Measurements from ENCODE around the gene SLC47A2.

Gene SLC47A2

GRCh38 chr17:19747159-19747719 lies 30.9 kb upstream of the SLC47A2 start:
- TF ChIP-seq POLR2AphosphoS5 (IDR thresholded peaks at IDR 0.05; ENCODE audit: low read depth, low read length) (no peak), SIN3A (IDR thresholded peaks at IDR 0.05; ENCODE audit: borderline replicate concordance, insufficient read depth, low read length) (no peak)

DNA sequence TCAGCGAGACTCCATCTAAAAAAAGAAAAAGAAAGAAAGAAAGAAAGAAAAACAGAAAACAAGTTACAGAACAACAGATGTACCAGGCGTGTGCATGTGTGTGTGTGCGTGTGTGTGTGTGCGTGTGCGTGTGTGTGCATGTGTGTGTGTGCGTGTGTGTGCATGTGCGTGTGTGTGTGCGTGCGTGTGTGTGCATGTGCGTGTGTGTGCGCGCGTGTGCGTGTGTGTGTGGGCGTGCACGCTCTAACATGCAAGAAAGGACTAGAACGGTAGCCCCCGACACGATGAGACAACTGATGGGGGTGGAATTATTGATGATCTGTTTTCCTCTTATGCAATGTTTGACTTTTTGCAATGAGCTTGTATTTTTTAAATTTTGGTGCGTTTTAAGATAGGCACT lies 30.1 kb upstream of the SLC47A2 start:
- TF ChIP-seq TAF1 (IDR thresholded peaks at IDR 0.05; ENCODE audit: borderline replicate concordance, insufficient read depth, low read length) (no peak), SIN3A (IDR thresholded peaks at IDR 0.05; ENCODE audit: borderline replicate concordance, insufficient read depth, low read length) (no peak), REST (IDR thresholded peaks at IDR 0.05; ENCODE audit: insufficient read depth in 1 of 2, low read depth in 2 of 2, low read length in 2 of 2) (no peak), POLR2AphosphoS5 (IDR thresholded peaks at IDR 0.05; ENCODE audit: low read depth, low read length) (no peak), FOXP2 (optimal IDR thresholded peaks at IDR 0.05; ENCODE audit: borderline replicate concordance, extremely low read depth, extremely low read length, insufficient read depth) (no peak)

GRCh38 chr17:19744922-19745757 lies 28.8 kb upstream of the SLC47A2 start:
- no peak for TF ChIP-seq REST (IDR thresholded peaks at IDR 0.05; ENCODE audit: insufficient read depth in 1 of 2, low read depth in 2 of 2, low read length in 2 of 2)
- TF ChIP-seq TAF1 (IDR thresholded peaks at IDR 0.05; ENCODE audit: borderline replicate concordance, insufficient read depth, low read length): no peak
- TF ChIP-seq POLR2AphosphoS5 (IDR thresholded peaks at IDR 0.05; ENCODE audit: low read depth, low read length): no peak
- TF ChIP-seq FOXP2 (optimal IDR thresholded peaks at IDR 0.05; ENCODE audit: borderline replicate concordance, extremely low read depth, extremely low read length, insufficient read depth): peak; percentile 76

- TF ChIP-seq SIN3A (IDR thresholded peaks at IDR 0.05; ENCODE audit: borderline replicate concordance, insufficient read depth, low read length) (no peak), REST (IDR thresholded peaks at IDR 0.05; ENCODE audit: insufficient read depth in 1 of 2, low read depth in 2 of 2, low read length in 2 of 2) (no peak), FOXP2 (optimal IDR thresholded peaks at IDR 0.05; ENCODE audit: borderline replicate concordance, extremely low read depth, extremely low read length, insufficient read depth) (no peak), POLR2AphosphoS5 (IDR thresholded peaks at IDR 0.05; ENCODE audit: low read depth, low read length) (no peak), TAF1 (IDR thresholded peaks at IDR 0.05; ENCODE audit: borderline replicate concordance, insufficient read depth, low read length) (no peak)
Observed at GRCh38 chr17:19744492-19744891, 28.1 kb upstream of the SLC47A2 start.

DNA sequence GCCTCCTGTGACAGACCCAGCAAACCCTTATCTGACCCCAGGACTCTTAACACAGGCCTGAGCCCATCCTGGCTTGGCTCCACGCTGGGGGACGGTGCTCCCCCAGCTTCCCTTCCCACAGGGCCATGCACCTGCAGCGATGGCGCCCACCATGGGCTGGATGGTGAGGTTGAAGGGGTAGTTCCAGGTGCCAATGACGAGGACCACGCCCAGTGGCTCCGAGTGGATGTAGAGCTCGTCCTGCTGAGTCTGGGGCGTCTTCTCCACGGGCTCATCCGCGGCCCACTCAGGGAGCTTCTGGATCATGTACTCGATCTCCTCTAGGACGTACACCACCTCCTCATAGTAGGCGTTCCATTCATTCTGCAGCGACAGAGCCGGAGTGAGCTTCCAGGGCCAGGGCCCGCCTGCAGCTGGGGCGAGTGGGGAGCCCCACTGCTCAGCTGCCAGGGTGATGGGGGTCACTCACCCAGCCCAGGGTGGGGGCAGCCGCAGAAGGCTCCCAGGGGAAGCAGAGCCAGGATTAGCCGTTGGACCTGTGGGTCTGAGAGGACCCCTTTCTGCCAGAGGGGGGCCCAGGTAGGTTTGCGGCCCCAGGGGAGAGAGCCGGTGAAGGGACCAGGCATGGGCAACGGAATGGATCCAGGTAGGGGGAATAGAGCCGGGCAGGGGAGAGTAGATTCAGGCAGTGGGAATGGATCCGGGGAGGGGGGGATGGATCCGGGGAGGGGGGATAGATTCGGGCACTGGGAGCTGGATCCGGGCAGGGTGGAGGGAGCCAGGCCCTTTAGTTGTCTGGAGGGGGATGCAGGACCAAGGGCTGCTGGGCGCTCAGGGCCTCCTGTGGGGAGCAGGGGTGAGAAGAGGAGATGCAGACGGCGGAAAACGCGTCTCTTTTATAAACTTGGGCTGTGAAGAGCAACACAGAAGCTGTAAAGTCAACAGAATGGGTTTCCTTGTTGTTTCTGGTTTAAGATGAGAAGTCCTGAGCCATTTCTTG lies 27.0 kb upstream of the SLC47A2 start:
- TF ChIP-seq POLR2AphosphoS5 (IDR thresholded peaks at IDR 0.05; ENCODE audit: low read depth, low read length) (no peak), REST (IDR thresholded peaks at IDR 0.05; ENCODE audit: insufficient read depth in 1 of 2, low read depth in 2 of 2, low read length in 2 of 2) (no peak), SIN3A (IDR thresholded peaks at IDR 0.05; ENCODE audit: borderline replicate concordance, insufficient read depth, low read length) (no peak), TAF1 (IDR thresholded peaks at IDR 0.05; ENCODE audit: borderline replicate concordance, insufficient read depth, low read length) (no peak), FOXP2 (optimal IDR thresholded peaks at IDR 0.05; ENCODE audit: borderline replicate concordance, extremely low read depth, extremely low read length, insufficient read depth) (no peak)

Measured in PFSK-1 (cell line).